Measurements from ENCODE around the gene VWCE.

VWCE gene

GRCh38 chr11:61310749-61311148 is 15.6 kb upstream of the VWCE start:
- H3K79me2 ChIP-seq (ENCODE audit: insufficient read depth, low read length), result no peaks in the 10 kb centered on the region
- H3K36me3 ChIP-seq (ENCODE audit: insufficient read depth, low read length), result peaks cover 99% of the 10 kb centered on the region; the same call in 1 of the 2 replicates
- no peak for TF ChIP-seq EZH2phosphoT487 (IDR thresholded peaks at IDR 0.05; ENCODE audit: borderline replicate concordance)
- TF ChIP-seq, protein P1, sequence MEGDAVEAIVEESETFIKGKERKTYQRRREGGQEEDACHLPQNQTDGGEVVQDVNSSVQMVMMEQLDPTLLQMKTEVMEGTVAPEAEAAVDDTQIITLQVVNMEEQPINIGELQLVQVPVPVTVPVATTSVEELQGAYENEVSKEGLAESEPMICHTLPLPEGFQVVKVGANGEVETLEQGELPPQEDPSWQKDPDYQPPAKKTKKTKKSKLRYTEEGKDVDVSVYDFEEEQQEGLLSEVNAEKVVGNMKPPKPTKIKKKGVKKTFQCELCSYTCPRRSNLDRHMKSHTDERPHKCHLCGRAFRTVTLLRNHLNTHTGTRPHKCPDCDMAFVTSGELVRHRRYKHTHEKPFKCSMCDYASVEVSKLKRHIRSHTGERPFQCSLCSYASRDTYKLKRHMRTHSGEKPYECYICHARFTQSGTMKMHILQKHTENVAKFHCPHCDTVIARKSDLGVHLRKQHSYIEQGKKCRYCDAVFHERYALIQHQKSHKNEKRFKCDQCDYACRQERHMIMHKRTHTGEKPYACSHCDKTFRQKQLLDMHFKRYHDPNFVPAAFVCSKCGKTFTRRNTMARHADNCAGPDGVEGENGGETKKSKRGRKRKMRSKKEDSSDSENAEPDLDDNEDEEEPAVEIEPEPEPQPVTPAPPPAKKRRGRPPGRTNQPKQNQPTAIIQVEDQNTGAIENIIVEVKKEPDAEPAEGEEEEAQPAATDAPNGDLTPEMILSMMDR (conservative IDR thresholded peaks at IDR 0.05; ENCODE audit: low read length), result no peak
- H3K9me2 ChIP-seq (replicated peaks; ENCODE audit: low read depth, low read length), result no peaks in the 10 kb centered on the region
- H3K27me3 ChIP-seq (ENCODE audit: insufficient read depth, low read length, poor library complexity, severe bottlenecking), result no peaks in the 10 kb centered on the region
- no peak overlapping the region for H3K4me3 ChIP-seq (ENCODE audit: low read length, poor library complexity, severe bottlenecking)
- no peaks in the 10 kb centered on the region for H4K20me1 ChIP-seq (ENCODE audit: insufficient read depth, low read length, poor library complexity, severe bottlenecking)
- H3F3A ChIP-seq (ENCODE audit: low read depth), result no peaks in the 10 kb centered on the region
- no peaks in the 10 kb centered on the region for H3K9me3 ChIP-seq (ENCODE audit: insufficient read depth, low read depth, low read length)
- no peak overlapping the region for H3K4me2 ChIP-seq (ENCODE audit: low read depth, low read length, poor library complexity, severe bottlenecking)
- no peaks in the 10 kb centered on the region for H3K4me1 ChIP-seq (ENCODE audit: insufficient read depth, low read length, poor library complexity, severe bottlenecking)
- no peak overlapping the region for H3K9ac ChIP-seq (ENCODE audit: low read depth, low read length, poor library complexity, severe bottlenecking)
- no peak overlapping the region for H2AFZ ChIP-seq (ENCODE audit: low read length)

DNA sequence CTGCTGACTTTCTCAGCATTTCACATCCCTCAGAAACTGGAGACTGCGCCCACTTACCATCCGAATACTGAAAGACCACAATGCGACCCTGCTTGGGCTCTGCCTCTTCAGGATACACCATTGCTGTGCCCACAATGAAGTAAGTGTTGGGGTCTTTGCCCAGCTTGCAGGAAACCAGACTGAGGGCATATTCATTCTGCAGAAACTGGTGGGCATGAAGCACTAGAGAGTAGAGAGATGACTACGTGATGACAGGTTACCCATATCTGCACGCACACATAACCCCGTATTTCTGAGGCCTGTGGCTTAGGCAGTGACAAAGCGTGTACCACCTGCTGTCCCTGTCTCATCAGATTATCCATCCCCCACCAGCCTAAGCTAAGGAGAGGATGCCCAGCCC is 14.6 kb upstream of the VWCE start:
- H3K9ac ChIP-seq (ENCODE audit: low read depth, low read length, poor library complexity, severe bottlenecking), result no peak overlapping the region
- no peak overlapping the region for H3K4me2 ChIP-seq (ENCODE audit: low read depth, low read length, poor library complexity, severe bottlenecking)
- H2AFZ ChIP-seq (ENCODE audit: low read length), result no peak overlapping the region
- TF ChIP-seq, protein P1 (conservative IDR thresholded peaks at IDR 0.05; ENCODE audit: low read length), result no peak
- TF ChIP-seq EZH2phosphoT487 (IDR thresholded peaks at IDR 0.05; ENCODE audit: borderline replicate concordance), result no peak
- H3K4me3 ChIP-seq (ENCODE audit: low read length, poor library complexity, severe bottlenecking), result no peak overlapping the region
- no peaks in the 10 kb centered on the region for H3K27me3 ChIP-seq (ENCODE audit: insufficient read depth, low read length, poor library complexity, severe bottlenecking)
- no peaks in the 10 kb centered on the region for H3F3A ChIP-seq (ENCODE audit: low read depth)
- no peaks in the 10 kb centered on the region for H3K79me2 ChIP-seq (ENCODE audit: insufficient read depth, low read length)
- no peaks in the 10 kb centered on the region for H3K4me1 ChIP-seq (ENCODE audit: insufficient read depth, low read length, poor library complexity, severe bottlenecking)
- H3K36me3 ChIP-seq (ENCODE audit: insufficient read depth, low read length), result peaks cover 98% of the 10 kb centered on the region; the same call in 1 of the 2 replicates
- no peaks in the 10 kb centered on the region for H3K9me2 ChIP-seq (replicated peaks; ENCODE audit: low read depth, low read length)
- no peaks in the 10 kb centered on the region for H4K20me1 ChIP-seq (ENCODE audit: insufficient read depth, low read length, poor library complexity, severe bottlenecking)
- H3K9me3 ChIP-seq (ENCODE audit: insufficient read depth, low read depth, low read length), result no peaks in the 10 kb centered on the region

DNA sequence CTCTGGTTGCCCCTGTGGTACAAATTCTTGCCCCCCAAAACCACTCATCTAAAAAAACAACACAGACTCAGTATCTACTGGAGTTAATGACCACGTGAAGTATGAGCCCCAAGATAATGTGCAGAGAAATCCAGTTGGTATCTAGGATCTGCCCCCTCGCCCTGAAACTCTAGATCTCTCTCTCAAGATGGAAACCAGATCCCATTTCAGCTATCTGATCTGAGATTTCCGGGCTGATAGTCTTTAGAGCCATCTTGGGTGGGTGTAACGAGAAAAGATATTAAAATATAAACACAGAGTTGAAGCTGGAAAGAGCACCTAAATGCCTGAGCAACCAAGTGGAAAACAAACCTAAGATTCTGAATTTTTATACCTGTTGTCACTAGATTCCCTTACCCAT is 14.0 kb upstream of the VWCE start:
- no peaks in the 10 kb centered on the region for H4K20me1 ChIP-seq (ENCODE audit: insufficient read depth, low read length, poor library complexity, severe bottlenecking)
- no peak overlapping the region for H3K4me2 ChIP-seq (ENCODE audit: low read depth, low read length, poor library complexity, severe bottlenecking)
- H3F3A ChIP-seq (ENCODE audit: low read depth), result no peaks in the 10 kb centered on the region
- H3K27me3 ChIP-seq (ENCODE audit: insufficient read depth, low read length, poor library complexity, severe bottlenecking), result no peaks in the 10 kb centered on the region
- TF ChIP-seq, protein P1 (conservative IDR thresholded peaks at IDR 0.05; ENCODE audit: low read length), result no peak
- TF ChIP-seq EZH2phosphoT487 (IDR thresholded peaks at IDR 0.05; ENCODE audit: borderline replicate concordance), result no peak
- no peaks in the 10 kb centered on the region for H3K4me1 ChIP-seq (ENCODE audit: insufficient read depth, low read length, poor library complexity, severe bottlenecking)
- H2AFZ ChIP-seq (ENCODE audit: low read length), result no peak overlapping the region
- no peaks in the 10 kb centered on the region for H3K79me2 ChIP-seq (ENCODE audit: insufficient read depth, low read length)
- no peaks in the 10 kb centered on the region for H3K9me2 ChIP-seq (replicated peaks; ENCODE audit: low read depth, low read length)
- no peak overlapping the region for H3K9ac ChIP-seq (ENCODE audit: low read depth, low read length, poor library complexity, severe bottlenecking)
- H3K9me3 ChIP-seq (ENCODE audit: insufficient read depth, low read depth, low read length), result no peaks in the 10 kb centered on the region
- H3K36me3 ChIP-seq (ENCODE audit: insufficient read depth, low read length), result peaks cover 97% of the 10 kb centered on the region; the same call in 1 of the 2 replicates
- H3K4me3 ChIP-seq (ENCODE audit: low read length, poor library complexity, severe bottlenecking), result no peak overlapping the region
